SK-N-DZ (cell line): Measurements from ENCODE around the gene TNC.
A peak's percentile ranks its signal among the peaks of the same experiment; 100 is the strongest.

Experiments
- DNase-seq: peaks from one replicate; pipeline ENCODE4 v3.0.0-alpha.2; 2015; ENCODE audit warnings: low spot score

The TNC gene

DNA sequence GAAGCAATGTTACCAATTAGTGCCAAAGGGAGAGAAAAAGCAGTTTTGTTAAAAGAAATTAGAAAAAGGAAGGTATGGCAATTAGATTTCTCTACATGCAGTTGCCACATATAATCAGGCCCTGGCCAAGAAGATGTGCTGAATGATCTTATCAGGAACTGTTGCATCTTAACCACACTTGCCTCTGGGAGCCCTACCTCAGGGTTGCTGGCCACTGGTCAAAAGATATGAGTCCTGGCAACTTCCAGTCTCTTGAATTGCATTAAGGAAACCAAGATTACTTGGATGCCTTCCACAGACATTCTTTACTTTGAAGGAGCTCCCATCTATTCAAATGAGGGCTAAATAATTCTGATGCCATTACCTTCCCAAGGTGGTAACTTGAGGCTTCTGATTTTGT is 60.4 kb downstream of the TNC start:
- DNase-seq, result no peak

DNA sequence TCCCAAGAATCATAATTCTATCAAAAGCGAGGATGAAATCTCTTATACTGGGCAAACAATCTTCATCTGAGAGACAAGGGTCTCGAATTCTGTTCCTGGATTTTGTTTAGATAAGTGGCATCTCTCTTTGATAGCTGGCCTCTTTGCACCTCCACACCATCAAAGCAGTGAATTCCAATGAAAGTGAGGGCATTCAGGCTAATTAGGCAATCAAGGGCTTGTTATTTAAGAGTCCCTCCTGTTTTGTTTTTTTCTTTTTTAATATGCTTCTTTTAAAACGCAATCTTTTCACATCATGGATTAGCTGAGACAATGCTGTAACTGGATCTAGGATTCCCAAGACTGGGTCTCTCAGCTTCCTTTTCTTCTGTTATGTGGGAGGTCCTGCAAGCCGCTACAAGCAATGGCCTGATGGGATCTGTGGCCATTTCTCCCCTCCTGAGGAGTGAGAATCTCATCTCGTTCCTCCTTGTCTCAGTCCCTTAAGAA is 67.9 kb downstream of the TNC start:
- no peak for DNase-seq

DNA sequence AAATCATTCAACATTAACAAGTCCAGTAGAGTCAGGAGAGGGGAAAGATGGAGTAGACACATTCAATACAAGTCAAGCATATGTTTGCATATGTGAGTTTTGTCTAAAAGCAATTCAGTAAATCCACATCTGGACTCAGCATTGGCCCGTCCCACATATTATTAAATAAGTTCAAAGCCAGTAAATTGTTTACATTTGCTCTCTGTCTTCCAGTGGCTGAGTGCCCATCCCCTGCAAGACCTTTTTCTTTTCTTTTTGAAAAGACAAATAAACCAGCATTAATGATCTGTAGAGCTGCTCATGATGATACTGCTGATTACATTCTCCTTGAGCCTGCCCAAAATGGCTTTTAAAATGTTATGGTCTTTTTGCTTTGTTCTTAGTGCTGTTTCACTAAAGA is 71.1 kb downstream of the TNC start:
- DNase-seq, result no peak

DNA sequence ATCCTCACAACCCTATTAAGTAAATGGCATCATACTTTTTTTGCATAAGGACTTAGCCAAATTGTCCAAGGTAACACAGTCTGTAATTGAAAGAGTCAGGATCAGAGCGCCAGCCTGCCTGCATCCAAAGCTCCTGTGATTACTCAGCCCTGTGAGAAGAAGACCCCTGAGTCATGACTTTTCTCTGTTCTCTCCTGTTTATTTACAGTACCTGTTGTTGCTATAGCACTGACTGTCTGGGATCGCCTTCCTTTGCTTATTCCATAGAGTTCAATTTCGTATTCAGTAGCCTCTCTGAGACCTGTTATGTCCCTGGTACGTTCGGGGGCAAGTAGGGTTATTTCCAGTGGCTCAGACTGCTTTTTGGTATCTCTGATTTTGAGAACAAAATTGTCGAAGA is 71.8 kb downstream of the TNC start:
- no peak for DNase-seq

DNA sequence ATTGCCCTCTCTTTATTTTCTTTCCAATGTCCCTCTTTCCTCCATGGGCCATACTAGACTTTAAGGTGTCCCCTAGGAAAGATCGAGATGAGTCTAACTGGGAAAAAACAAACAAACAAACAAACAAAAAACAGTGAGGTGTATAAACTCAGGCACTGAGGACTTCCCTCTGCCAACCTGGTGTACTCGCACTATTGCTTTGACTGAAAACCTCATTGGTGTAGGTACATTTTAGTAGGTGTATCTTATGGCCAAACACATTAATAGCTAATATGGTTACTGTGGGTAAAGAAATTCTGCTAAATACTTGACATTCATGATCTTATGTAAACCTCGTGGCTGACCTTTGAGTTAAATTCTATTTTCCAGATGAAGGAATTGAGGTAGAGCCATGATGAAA is 74.3 kb downstream of the TNC start:
- DNase-seq, result no peak

DNA sequence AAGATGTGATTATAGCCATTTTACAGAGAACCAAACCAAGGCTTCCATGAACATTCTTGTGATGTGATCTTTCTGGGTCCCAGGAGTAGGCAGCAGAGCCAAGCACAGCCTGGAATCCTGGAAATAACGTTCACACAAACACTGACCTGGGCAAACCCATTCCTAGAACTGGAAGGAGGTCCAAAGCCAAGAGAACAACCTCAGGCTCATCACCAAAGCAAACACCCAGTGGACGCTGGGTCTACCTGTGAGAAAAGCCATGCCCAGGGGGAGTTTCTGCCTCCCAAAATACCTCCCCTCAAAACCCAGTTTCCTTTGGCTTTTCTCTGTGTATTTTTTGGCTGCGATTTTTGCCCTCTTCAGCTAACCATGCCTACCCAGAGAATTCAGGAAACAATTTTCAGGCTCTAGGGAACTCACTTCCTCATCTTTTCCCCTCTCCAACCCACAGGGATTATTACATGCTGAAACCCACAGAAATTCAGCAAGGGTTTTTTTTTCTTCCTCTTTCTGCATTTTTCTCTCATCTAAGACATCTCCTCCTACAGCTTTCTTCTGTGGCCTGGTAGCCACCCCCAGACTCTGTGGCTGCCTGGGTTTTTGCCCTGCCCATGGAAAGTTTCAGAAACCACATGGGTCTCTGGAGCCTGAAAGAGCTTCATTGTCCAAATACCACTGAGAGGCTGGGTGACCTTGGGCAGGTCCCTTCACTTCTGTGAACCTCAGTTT is 75.0 kb downstream of the TNC start:
- no peak for DNase-seq

DNA sequence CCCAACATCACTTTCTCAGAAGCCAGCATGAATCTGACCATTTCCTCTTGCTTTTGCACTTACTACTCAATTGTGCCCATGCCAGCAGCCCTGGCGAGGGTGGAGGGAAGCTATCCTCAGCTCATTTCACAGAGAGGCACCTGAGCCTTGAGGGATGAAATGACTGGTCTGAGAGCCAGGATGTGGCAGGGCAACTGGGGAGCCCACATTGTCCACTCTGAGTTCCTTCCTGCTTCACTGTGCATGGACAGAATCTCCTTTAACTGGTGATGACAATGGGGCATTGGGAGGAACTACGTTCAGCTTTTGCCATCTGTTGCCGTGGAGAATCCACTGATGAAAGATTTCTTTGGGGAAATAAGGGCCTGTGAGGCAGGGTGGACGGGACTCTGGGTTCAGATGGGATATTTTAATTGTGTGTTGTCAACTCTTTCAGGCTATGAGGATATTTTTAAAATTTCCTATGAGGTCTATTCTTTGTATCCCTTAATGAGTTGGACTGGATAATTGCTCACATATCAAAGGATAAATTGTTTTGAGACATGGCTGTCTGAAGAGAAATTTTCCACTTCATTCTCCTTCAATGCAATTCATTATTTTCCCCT is 78.3 kb downstream of the TNC start:
- no peak for DNase-seq

DNA sequence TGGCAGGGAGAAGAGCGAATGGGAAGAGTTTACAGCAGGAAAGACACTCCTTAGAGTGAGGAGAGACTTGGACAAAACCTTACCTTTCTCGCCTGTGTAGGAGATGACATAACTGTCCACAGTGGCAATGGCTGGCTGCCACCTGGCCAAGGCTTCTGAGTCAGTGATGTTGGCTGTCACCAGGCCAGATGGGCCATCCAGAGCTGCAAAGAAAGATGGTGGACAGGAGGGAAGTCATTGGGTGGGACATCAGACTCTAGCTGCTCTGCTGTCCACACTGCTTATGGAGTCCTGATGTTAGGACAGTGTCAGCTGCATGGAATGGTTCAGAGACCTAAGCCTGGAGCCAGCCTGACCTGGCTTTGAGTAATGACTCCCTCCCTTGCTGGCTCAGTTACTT is 79.8 kb downstream of the TNC start:
- DNase-seq, result no peak

DNA sequence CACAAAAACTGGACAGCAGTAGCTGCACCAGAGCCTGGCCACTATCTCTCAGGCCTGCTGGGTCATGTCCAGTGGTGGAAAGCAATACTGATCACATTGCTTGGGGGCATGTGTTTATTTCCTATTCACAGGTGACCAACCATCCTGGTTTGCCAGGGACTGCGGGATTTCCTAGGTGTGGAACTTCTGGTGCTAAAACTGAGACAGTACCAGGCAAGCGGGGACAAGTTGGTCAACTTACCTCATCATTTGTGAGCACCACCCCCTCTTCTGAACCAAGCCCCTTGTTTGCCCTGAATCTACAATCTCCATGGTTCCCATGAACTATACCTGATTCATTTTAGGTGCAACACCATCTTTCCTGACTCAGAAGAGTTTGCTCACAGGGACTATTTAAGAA is 81.3 kb downstream of the TNC start:
- no peak for DNase-seq

DNA sequence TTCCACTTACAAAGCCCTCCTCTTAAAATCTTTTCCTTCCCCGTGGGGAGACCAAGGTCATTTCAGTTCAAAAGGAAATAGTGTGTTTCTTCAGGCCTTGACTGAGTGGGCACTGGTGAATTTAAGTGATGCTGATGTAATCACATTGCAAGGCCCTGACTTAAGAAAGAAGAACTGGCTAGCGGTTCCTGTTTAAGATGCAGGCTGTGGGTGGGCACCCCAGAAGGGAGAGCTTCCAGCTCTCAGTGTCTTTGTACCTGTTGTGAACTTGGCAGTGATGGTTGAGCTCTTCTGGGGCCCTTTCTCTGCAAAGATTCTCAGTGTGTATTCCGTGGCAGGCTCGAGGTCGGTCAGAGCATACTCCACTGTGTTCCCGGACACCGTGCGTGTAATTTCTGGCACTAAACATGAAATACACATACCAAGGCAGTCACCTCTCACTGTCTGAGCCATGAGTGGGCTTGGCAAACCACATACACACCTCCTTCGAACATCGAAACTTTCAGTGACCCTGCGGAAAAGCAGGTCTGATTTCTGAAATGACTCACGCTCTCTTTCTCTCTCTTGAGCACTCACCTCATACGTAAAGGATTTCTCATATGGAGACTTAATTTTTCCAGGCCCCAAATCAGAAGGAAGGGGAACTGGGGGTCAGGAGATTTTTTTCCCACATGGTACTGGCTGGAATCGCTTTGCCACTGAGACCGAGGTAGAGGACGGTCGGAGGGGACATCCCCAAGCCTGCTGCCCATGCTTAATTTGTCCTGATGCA is 81.9 kb downstream of the TNC start:
- DNase-seq, result no peak

DNA sequence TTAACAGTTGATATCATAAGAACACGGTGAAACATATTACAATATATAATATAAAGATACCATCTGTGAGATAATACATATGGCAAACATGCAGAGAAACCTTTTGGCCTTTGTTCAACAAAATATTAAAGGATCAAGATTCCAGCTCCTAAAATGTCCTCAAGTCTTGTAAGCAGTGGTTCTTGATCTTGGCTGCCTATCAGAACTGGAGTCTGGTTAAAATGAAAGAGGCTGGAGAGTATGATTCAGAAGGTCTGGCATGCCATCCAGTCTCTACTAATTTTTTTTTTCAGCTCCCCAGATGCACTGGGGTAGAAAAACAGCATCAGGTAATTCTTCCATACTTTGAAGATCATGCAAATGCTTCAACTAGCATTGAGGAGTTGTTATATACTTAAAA is 83.2 kb downstream of the TNC start:
- DNase-seq, result no peak

DNA sequence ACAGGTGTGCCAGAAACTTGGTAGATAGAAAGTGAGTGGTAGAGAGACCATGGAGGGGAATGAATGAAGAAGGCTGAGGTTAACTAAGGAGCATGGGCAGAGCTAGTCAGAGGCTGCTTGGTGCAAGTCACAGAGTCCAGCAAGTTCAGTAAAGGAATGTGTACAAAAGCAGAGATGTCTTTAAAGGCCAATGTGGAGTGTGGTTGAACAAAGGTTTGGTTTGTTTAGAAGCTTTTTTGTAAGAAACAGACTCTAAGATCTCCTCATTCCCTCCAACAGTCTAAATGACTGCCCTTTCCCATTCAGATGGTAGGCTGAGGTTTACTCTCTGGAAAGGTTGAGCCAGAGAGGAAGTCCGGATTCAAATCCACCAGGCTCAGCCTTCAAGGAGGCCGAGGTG is 84.2 kb downstream of the TNC start:
- DNase-seq, result no peak

DNA sequence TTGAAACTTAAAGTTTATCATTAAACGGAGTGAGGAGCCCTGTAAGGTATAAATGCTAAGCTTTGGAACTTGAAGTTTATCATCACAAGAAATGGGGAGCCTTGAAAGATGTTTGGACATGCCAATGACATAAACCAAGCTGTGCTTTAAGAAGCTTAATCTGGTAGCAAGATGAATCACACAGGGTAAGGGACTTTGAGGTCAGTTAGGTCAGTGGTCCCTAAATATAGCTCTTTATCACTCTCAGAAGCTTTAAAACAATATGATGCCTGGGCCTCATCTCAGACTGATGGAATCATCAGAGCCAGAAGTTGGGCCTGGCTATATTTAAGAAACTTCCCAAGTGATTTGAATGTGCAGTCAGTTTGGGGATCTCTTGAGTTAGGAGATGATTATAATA is 85.7 kb downstream of the TNC start:
- no peak for DNase-seq

DNA sequence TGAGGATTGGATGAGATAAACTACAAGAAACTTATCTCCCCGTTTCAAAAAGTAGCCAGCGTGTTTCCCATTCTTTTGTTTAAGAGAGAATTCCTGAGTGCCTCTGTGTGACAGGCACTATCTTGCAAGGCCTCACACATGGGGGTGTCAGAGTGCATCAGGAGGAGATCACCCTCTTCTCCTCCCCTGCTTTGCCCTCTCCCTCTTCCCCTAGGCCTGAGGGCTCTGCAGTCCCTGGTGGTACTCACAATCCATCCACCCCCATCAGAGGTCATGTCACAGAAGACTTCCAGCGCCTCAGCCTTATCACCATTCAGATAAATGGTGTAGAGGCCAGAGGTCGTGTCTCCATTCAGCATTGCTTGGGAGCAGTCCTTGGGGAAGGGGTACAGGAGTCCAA is 88.0 kb downstream of the TNC start:
- no peak for DNase-seq

DNA sequence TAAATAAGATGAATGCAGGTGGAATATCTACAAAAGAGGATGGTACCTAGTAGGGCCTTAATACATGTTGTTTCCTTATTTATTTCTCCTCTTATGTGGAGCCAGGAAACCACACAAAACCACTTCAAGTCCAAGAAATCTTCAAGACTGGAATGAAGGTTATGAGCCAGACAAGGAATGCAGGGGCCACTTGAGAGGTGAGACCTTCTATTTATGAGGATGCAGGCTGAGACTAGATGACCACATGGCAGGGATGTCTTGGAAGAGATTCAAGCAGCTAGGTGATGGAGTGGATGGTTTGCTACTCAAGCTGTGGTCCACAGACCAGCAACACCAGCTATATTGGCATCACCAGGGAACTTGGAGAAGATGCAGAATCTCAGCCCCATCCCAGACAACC is 92.2 kb downstream of the TNC start:
- no peak for DNase-seq

DNA sequence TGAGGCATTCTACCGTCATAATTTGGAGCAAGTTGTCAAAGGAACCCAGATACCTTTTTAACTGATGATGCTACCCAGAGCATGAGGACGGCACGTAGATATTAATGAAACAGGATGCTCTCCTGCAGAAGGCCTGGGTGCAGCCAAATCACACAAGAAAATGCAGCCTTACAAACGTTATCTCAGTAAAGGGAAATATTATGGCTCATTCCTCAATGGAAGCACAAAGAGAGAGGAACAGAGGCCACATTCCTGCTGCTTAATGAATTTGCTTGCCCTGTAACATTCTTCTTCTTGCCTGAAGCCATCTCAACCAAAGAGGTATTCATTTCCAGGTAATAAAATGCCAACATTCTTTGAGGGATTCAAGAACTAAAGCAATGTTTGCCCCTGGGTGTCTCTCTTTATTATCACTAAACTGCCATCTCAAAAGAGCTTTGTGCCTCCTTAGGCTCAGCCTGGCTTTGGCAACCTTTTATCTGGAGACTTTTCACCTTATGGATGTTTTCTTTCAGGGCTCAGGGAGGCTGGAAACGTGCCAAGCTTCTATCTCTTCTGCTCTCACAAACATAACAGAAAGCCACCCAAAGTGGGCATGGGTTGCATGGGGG is 92.9 kb downstream of the TNC start:
- DNase-seq, result no peak

DNA sequence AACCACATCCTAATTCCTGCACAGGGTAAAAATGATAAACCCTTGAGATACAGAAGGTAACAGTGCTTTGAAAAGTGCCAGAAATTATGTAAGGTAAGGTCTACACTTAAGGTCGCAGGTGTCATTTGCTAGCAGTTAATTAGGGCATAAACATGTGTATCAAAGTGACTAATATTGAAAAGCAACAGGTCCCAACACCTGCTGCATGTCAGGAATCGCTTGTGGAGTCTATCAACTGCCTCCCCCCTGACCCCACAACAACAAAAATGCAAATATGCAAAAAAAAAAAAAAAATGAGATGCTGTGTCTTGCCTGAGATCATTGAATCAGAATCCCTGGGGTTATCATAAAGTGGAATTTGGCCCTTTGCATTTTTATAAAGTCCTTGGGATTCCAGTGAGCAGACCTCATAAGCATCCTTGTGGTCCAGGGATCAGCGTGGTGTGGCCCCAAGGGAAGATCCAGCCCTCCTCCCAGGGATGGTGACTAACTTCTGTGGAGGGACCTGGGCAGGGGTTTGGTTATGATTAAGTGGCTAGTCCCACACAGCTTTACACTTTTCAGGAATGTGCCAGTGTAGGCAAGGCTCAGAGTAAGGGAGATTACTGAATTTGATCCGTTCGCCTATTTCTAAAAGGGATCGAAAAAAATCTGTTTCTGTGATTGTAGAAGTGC is 95.1 kb downstream of the TNC start:
- DNase-seq, result no peak

DNA sequence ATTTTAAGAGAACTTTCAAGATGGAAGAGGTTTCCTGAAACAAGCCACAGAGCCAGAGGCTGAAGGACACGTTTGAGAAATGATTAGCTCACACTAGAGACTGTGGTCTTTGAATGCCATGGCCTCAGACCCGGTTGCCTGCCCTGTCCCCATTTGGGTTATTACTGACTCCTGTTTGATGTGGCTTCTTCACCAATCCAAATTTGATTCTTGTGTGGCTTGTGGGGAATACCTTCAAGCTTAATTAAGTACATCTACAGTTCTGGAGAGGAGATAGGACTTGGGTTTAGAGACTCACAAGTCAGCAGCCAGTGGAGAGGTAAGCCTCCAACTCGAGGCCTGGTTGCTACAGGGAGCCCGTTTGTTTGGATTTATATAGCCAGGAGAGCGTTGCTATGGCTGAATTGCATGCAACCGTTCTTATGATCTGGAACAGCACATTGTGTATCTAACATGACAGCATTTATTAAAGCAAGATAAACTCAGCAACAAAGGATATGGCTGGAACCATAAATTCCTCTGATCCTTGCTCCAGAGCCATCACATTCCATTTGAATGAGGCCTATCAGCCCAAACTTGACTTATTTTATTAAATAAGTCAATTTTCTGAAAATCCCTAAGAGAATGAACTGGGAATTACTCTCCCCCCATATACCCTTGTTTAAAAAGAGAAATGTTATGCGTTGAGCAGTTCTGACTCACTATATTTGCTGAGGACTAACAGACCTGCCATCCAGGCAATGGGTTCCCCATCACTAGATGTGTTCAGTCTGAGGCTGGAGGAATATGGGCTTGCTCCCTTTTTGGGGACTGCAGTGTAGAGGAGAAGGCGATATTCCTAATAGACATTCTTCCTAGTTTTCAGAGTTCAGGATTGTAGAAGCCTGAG is 99.2 kb downstream of the TNC start:
- DNase-seq, result no peak

DNA sequence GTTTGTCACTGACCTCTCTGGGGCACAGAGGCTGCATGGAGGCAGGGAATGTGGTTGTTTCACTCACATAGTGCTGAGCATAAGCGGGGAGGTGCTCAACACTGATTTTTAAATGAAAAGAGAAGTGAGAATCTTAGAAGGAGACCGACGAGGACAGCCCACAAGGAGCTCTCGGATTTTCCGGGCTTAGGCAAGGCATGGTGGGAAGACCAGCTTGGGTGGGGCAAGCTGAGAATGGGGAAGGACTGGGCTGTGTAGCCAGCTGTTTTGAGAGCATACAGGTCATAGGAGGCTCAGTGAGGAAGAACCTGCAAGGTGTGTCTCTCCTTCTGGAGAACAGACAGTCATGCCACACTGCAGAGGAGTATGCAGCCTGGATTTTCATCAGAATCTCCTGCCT is 101.6 kb downstream of the TNC start:
- DNase-seq, result no peak

DNA sequence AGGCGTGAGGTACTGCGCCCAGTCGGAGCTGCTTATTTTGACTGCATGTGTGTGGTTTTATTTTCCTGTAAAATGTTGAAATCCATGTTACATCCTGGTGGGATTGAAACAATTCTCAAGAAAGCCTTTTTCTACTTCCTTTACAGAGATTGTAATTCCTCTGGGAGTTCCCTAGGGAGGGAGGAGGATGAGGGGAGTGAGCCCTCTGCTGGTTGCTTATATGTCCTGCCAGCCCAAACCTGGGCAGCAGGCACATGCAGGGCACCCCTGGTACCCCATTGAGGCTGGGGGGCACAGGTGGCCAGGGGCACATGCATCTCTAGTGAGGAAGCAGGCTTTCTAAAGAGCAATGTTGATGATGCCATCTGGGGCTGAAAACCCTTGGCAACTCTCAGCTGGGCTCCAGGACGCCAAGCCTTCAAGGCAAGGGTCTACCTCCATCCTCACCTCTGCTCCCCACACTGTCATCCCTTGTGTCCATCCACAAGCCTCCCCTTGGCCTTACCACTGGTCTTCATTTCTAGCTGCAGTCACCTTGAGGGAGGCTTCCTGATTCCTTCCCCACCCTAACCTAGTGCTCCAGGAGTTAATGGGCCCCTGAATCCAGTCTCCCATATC is 102.8 kb downstream of the TNC start:
- DNase-seq, result peak; percentile 32
